Measurements from ENCODE around the gene NRG4.

DNA sequence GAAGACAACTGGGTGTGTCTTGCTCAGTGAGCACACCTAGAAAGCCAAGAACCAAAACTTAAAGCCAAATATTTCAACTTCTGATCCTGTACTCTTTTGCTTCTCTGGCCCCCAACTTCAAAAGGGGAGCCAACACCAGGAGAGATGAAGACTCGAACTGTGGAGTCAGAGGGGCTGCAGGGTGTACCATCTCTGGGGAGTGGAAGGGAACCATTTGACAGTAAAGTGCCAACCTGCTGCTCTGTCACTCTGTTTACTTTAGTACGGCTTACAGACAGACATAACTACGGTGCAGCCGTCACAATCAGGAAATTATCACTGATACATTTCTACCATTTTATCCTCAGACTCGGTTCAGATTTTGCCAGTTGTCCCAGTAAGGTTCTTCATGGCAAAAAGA, 107.0 kb downstream of the NRG4 start:
- no peak for TF ChIP-seq POLR2A (IDR thresholded peaks at IDR 0.05)
- TF ChIP-seq CTCF (IDR thresholded peaks at IDR 0.05) = no peak

All from adrenal gland (tissue), 5 donors.